HG03457 (cell line): ENCODE measurements around the gene CYP27C1.

Experiments
- ATAC-seq: cut with Tn5 transposase; IDR thresholded peaks from one replicate; pipeline ENCODE4 v1.9.1; 2021; ENCODE audit warnings: moderate number of reproducible peaks; ENCODE audit not compliant: unreplicated experiment

The CYP27C1 gene

GRCh38 chr2:127155028-127155581 is 65.0 kb downstream of the CYP27C1 start:
- ATAC-seq, result no peak

DNA sequence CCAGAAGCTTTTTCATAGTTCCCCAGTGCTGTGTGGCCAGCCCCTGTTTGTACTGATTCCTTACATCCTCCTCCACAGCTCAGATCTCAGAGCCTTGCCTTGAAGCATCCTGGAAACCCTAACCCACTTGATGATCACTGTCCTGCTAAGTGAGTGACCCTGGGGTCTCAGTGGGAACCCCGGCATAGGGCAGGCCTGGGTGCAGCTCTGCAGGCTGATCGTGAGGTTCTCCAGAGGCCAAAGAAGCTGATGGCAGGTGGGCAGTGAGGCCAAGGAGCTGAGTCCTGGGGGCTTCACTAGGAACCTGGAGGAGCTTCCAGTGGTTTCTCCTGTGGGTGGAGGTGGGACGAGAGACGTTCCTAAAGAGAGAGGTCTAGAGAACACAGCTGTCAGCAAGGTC is 65.7 kb downstream of the CYP27C1 start:
- no peak for ATAC-seq

GRCh38 chr2:127153691-127154158 is 66.4 kb downstream of the CYP27C1 start:
- ATAC-seq, result no peak

DNA sequence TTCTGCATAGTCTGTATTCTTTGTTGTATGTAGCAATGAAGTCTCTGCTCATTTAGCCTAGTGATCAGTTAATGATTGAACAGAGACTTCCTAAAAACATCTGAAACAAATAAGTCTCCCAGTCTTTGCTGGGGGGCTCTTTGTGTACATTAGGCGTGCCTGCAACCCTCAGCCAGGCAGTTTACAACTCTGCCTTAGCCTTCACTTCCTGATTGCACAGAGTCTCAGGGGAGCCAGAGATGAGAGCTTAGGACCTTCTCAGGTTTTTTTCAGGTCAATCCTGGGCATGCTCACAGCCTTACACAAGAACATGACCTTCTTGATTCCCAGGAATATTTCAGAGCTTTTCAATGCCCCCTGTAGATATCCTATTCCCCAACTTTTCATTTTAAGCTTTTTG is 69.1 kb downstream of the CYP27C1 start:
- no peak for ATAC-seq

- no peak for ATAC-seq
These were observed 70.7 kb downstream of the CYP27C1 start for GRCh38 chr2:127149384-127149783.

DNA sequence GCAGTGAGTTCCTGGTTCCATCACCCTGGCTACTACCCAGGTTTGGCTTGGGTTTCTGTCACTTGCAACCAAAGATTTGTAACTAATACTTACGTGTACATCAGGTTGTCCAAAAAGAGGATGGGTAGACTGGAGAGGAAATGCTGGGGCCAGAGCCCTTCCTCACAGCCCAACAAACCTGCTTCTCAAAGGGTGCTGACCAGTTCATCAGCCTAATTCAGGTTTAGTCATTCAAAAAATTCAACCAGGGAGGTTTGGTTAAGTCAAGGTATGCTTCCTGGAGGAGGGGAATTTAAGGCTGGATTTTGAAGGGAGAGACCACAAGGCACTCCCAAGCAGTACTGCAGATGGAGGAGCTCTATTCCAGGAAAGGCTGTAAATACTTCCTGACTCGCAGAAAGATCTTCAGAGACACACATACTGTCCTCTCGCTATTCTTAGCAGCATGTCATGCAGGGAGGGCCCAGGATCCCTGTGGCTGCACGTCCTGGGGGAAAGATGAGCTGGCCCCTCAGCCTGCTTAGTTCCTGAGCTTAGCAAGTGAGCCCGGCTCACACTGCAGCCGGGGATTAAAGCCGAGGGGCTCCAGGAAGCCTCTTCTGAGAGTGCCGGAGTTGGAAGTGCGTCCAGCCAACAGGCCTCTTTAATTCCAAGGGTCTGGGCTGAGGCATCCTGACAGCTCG is 73.1 kb downstream of the CYP27C1 start:
- ATAC-seq, result no peak

GRCh38 chr2:127146071-127146725 is 73.9 kb downstream of the CYP27C1 start:
- ATAC-seq, result no peak

DNA sequence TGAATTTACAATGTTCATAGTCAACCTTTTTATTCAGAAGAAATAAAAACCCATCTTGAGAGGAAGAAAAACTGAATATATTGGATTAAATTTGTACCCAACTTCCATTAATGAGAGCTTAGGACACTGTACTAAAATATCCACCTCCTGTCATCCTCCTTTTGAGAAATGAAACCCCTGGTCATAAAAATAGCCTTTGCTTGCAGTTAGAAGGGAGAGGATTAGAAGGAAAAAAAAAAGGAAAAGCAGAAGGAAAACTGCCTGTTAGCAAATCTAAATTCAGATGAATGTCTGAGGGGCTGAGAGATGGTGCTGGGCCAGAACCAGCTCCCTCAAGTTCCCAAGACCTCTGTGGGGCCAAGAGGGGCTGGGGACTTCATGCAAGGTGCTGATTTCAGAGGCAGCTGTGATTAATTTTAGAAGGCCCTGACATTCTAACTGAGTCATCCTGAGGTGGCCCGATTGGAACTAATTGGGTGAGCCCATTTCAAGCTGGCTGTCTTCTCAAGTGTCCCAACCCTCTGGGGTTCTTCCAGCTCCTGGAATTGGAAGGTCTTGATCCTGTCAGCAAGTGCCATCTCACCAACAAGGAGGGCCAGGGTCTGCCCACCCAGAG is 74.7 kb downstream of the CYP27C1 start:
- ATAC-seq, result no peak

GRCh38 chr2:127143841-127144782 is 76.0 kb downstream of the CYP27C1 start:
- no peak for ATAC-seq

- no peak for ATAC-seq
These were observed 77.2 kb downstream of the CYP27C1 start for GRCh38 chr2:127142663-127143630.

DNA sequence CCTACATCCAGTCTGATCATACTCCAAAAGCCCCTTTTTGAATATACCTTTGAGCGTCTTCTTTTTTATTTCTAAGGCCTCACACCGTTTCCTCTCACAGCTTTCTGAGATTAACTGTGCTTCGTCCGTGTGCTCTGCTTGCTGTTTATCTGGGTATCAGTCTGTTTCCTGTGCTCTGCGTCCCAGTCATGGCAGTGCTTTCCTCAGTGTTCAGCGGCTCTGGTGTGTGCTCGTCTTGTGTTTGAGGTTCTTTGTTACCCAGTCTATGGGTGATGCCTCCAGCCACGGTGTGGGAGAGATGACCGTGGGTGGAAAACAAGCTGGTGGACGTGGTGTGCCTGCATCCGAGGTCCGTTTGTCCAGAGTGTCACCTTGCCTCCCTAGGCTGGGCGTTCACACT is 79.6 kb downstream of the CYP27C1 start:
- ATAC-seq, result no peak

- ATAC-seq, result no peak
These were observed 80.3 kb downstream of the CYP27C1 start for GRCh38 chr2:127139766-127140165.

DNA sequence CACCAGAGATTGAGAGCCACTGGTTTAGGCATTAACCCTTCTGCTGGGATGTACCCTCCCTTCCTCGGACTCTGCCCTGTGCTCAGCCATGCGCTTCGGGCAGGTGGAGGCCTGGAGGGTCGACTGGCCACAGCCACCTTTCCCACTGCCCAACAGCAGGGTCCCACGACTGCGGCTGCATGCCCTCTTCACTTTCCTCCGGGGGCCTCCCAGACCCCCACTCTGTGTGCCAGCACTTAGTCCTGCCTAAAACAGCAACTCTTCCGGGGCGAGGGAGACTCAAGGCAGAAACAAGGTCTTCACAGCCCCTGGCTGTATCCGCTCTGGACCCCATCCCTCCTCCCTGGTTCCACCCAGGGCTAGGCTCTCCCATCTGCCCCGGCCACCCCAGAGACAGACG is 81.8 kb downstream of the CYP27C1 start:
- ATAC-seq, result no peak

DNA sequence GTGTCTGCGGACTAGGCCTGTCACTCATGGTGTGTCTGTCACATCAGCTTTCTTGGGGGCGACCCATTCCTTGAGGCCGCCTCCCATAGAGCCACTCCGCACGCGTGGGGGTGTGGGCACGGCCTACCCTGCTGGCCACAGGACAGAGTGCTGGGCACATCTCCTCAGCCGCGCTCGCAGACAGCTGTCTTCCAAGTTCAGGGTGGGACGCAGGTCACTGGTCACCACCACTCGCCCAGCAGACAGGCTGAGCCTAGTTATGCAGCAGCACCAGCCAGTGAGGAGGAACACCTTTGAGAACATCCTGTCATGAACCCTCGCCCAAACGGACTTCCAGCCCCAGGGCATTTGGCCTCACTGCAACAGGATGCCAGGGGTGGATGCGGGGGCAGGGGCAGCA is 82.4 kb downstream of the CYP27C1 start:
- no peak for ATAC-seq

DNA sequence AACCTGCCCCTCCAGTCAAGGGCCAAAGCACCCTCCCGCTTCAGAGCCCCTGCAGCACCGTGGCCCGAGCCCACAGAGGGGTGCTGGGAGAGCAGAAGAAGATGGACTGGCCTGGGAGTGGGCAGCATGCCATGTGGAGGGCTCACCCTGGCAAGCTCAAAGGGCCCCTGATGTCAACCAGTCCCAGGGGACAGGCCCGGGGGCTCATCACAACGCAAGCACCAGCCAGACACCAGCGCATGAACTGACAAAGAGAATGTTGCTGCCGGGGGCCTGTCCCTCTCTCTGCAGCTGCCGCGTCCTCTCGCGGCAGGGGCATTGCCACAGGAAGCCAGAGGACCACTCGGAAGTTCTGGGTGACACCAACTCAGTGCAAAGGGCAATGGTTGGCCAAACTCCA is 82.9 kb downstream of the CYP27C1 start:
- no peak for ATAC-seq

DNA sequence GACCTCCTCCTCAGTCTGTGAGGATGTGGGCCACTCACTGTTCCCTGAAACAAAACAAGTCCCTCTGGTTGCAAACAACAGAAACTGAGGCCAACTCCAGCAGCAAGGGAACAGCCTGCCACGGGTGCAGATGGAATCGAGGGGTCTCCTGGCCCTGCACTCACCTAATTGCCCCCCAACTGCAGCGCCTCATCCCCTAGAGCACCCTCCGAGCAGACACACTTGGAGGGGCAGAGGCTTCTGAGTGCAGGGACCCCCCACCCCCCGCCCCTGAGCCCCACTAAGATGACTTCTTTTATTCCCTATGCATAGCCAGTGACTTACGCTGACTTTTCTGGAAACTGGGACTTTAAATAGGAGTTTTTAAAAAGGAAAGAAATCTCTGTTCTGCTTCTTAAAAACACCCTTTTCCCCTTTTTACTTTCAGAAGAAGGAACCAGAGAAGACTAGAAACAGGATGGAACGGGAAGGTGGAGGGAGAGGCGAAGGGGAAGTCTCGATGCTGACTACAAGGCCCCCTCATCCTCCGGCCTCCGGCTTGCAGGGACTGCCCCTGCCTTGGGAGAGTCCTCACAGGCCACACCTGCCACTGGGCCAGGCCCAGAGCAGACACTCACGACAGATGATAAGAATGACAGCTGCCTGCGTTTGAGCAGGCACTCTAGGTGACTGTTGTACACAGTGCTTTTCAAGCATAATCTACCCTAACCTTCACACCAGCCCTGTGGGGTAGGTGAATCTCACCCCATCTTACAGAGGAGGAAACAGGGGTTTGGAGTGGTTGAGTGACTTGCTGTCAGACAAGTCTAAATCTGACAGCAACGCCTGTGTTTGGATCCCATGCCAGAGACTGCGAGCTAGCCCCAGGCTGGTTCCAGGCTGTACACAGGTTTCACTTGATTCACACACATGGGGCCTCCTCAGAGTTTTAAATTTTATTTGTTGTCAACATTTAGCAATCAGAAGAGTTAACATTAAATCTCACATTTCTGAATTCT is 85.0 kb downstream of the CYP27C1 start:
- ATAC-seq, result no peak

DNA sequence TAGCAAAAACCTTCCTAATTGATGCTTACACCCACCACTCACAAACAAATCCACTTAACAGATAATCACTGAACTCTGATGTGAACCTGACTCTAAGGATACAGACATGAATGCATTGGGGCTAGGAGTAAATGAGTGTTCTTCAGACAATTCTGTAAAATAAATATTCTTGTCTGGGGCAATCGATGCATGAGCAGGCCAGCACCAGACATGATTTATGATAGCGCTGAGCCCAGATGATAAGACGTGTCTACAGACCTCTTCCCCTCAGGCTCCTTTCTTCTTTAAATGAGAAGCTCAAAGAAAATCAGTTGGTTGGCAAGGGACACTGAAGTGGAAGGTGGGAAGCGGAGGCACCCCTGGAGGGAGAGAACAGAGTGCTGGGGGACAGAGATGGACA is 85.9 kb downstream of the CYP27C1 start:
- no peak for ATAC-seq
